ENCODE data around the gene METTL3. TPM values are rescaled to one million over a fixed set of nuclear protein-coding genes. Genes with fewer than 3 reads are reported as not detected.
A peak's percentile ranks its signal among the peaks of the same experiment; 100 is the strongest.

The METTL3 gene
- total and polyA plus RNA-seq, 2 of the 13 experiments (the other 11 are each of a cell fraction or from before 2014, with no cell fraction given) = 123 to 130 TPM

- no peak for TF ChIP-seq GZF1 (CRISPR knock-in tag; IDR thresholded peaks at IDR 0.05)
- TF ChIP-seq CCAR2 (optimal IDR thresholded peaks at IDR 0.05; ENCODE audit: low read depth, low read length) = no peak
- TF ChIP-seq PRDM15 (CRISPR knock-in tag; IDR thresholded peaks at IDR 0.05) = peak; percentile 98
- no peak for TF ChIP-seq ZNF382 (CRISPR knock-in tag; IDR thresholded peaks at IDR 0.05; ENCODE audit: borderline replicate concordance)
- no peak for TF ChIP-seq MZF1 (CRISPR knock-in tag; IDR thresholded peaks at IDR 0.05; ENCODE audit: borderline replicate concordance)
- no peak for TF ChIP-seq ZNF180 (CRISPR knock-in tag; IDR thresholded peaks at IDR 0.05; ENCODE audit: borderline replicate concordance, low read depth)
- no peak for TF ChIP-seq NFAT5 (CRISPR knock-in tag; IDR thresholded peaks at IDR 0.05)
- peak; percentile 94 for TF ChIP-seq ETV5 (CRISPR knock-in tag; IDR thresholded peaks at IDR 0.05; ENCODE audit: borderline replicate concordance)
- TF ChIP-seq MYNN (CRISPR knock-in tag; IDR thresholded peaks at IDR 0.05; ENCODE audit: low read depth) = no peak
- TF ChIP-seq DRAP1 (CRISPR knock-in tag; IDR thresholded peaks at IDR 0.05) = peak; percentile 74
- no peak for TF ChIP-seq PAF1 (CRISPR knock-in tag; IDR thresholded peaks at IDR 0.05)
- TF ChIP-seq ISX (CRISPR knock-in tag; conservative IDR thresholded peaks at IDR 0.05) = no peak
- TF ChIP-seq ZNF841 (CRISPR knock-in tag; IDR thresholded peaks at IDR 0.05; ENCODE audit: borderline replicate concordance) = no peak
Observed at GRCh38 chr14:21528381-21529348, 17.5 kb upstream of the METTL3 start (continued).
